Stomach smooth muscle (tissue), 2 donors: ENCODE measurements around the gene PIP5K1C.

ENCODE experiments used
- H3K27ac ChIP-seq: one replicate; pipeline ENCODE4 v1.7.0; 2013; ENCODE audit warnings: mild to moderate bottlenecking, low read length, inconsistent platforms
- H3K27me3 ChIP-seq, 2 donors: one replicate each; pipeline ENCODE4 v1.7.0; 2013; ENCODE audit warnings: low read length in 2 of 2; ENCODE audit not compliant: insufficient read depth in 2 of 2, control insufficient read depth in 1 of 2
- H3K36me3 ChIP-seq, 2 donors: one replicate each; pipeline ENCODE4 v1.7.0; 2013; ENCODE audit warnings: low read length in 2 of 2; ENCODE audit not compliant: control insufficient read depth in 2 of 2, insufficient read depth in 2 of 2
- H3K4me1 ChIP-seq: one replicate; pipeline ENCODE4 v1.7.0; 2013; ENCODE audit warnings: low read length; ENCODE audit not compliant: control insufficient read depth, insufficient read depth
- H3K4me3 ChIP-seq, 2 donors: one replicate each; pipeline ENCODE4 v1.7.0; 2013; ENCODE audit warnings: low read length in 2 of 2
- H3K9ac ChIP-seq, 2 donors: one replicate each; pipeline ENCODE4 v1.7.0; 2013; ENCODE audit warnings: low read length in 2 of 2, mild to moderate bottlenecking in 1 of 2
- H3K9me3 ChIP-seq, 2 donors: one replicate each; pipeline ENCODE4 v1.7.0; 2013; ENCODE audit warnings: low read length in 2 of 2; ENCODE audit not compliant: control insufficient read depth in 2 of 2
- donor health status: healthy.
- donor health status: Pancreatic carcinoma.

The PIP5K1C gene

GRCh38 chr19:3684054-3684816, 16.0 kb downstream of the PIP5K1C start:
- H3K27ac ChIP-seq, result no peak overlapping the region
- H3K36me3 ChIP-seq, result peaks cover 6 to 15% of the 10 kb centered on the region in 2 donors
- peaks cover 0 to 6% of the 10 kb centered on the region in 2 donors for H3K9me3 ChIP-seq
- peaks cover 35% of the 10 kb centered on the region for H3K4me1 ChIP-seq
- no peaks in the 10 kb centered on the region for H3K27me3 ChIP-seq
- H3K4me3 ChIP-seq, result no peak overlapping the region
- H3K9ac ChIP-seq, result no peak overlapping the region

DNA sequence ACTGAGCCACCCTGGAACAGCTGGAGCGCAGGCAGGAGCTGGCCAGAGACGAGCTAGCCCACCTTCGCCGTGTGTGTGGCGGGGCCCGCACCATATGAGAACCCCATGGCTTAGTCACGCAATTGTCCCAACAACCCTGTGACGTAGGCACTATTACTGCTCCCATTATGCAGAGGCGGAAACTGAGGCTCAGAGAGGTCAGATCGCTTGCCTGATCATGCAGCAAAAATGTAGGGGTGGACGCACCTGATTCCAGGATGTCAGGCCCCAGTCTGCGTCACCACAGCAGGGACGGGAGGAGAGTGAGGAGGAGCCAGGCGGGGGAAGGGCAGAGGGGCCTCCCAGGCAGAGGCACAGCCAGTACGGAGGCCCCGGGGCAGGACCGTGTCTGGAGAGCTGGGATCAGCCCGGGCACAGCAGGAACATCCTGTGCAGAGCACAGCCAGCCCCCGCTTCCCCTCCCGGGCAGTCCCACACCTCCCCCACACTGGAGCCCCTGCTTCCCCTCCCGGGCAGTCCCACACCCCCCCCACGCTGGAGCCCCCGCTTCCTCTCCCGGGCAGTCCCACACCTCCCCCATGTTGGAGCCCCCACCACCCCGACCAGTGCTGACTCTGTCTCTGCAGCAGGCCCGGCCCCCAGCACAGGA, 16.7 kb downstream of the PIP5K1C start:
- H3K27ac ChIP-seq, result peak overlapping the region; percentile 53
- no peak overlapping the region for H3K9ac ChIP-seq
- H3K9me3 ChIP-seq, result peaks cover 0 to 6% of the 10 kb centered on the region in 2 donors
- peaks cover 6 to 15% of the 10 kb centered on the region in 2 donors for H3K36me3 ChIP-seq
- H3K27me3 ChIP-seq, result no peaks in the 10 kb centered on the region
- peaks cover 32% of the 10 kb centered on the region for H3K4me1 ChIP-seq
- H3K4me3 ChIP-seq, result no peak overlapping the region

- Histone ChIP-seq H3K9ac (no peak overlapping the region), H3K27me3 (no peaks in the 10 kb centered on the region), H3K9me3 (peaks cover 0 to 6% of the 10 kb centered on the region in 2 donors), H3K4me1 (peaks cover 26% of the 10 kb centered on the region), H3K36me3 (peaks cover 6 to 15% of the 10 kb centered on the region in 2 donors), H3K4me3 (no peak overlapping the region), H3K27ac (peak overlapping the region; percentile 53)
Observed at GRCh38 chr19:3682741-3683404, 17.4 kb downstream of the PIP5K1C start.

GRCh38 chr19:3682286-3682685, 18.0 kb downstream of the PIP5K1C start:
- Histone ChIP-seq H3K9ac (no peak overlapping the region), H3K4me3 (no peak overlapping the region), H3K27ac (no peak overlapping the region), H3K9me3 (peaks cover 0 to 6% of the 10 kb centered on the region in 2 donors), H3K27me3 (no peaks in the 10 kb centered on the region), H3K36me3 (peaks cover 6 to 15% of the 10 kb centered on the region in 2 donors), H3K4me1 (peaks cover 20% of the 10 kb centered on the region)

GRCh38 chr19:3680939-3681338, 19.3 kb downstream of the PIP5K1C start:
- H3K27ac ChIP-seq, result no peak overlapping the region
- peaks cover 20% of the 10 kb centered on the region for H3K4me1 ChIP-seq
- no peak overlapping the region for H3K4me3 ChIP-seq
- H3K9me3 ChIP-seq, result peaks cover 0 to 6% of the 10 kb centered on the region in 2 donors
- peaks cover 6 to 15% of the 10 kb centered on the region in 2 donors for H3K36me3 ChIP-seq
- no peaks in the 10 kb centered on the region for H3K27me3 ChIP-seq
- no peak overlapping the region for H3K9ac ChIP-seq

DNA sequence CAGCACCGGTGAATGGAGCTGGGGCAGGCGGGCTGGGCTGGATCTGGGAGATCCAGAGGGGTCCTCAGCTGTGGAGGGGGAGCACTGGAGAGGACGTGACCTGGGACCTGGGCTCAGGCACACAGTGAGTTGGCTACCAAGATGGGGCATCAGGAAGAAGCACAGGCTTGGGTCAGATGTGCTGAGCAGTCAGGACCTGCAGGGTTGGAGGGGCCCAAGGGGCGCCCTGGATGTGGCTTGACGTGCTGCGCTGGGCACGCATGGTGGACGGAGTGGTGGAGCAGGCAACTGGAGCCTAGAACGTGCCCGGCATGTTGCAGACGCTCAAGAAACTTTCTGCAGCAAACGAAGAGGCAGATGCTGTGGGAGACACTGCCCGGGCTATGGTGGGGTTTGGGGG, 20.7 kb downstream of the PIP5K1C start:
- Histone ChIP-seq H3K27ac (no peak overlapping the region), H3K36me3 (peaks cover 5 to 13% of the 10 kb centered on the region in 2 donors), H3K4me1 (peaks cover 30% of the 10 kb centered on the region), H3K9me3 (peaks cover 0 to 4% of the 10 kb centered on the region in 2 donors), H3K9ac (no peak overlapping the region), H3K27me3 (no peaks in the 10 kb centered on the region), H3K4me3 (no peak overlapping the region)

DNA sequence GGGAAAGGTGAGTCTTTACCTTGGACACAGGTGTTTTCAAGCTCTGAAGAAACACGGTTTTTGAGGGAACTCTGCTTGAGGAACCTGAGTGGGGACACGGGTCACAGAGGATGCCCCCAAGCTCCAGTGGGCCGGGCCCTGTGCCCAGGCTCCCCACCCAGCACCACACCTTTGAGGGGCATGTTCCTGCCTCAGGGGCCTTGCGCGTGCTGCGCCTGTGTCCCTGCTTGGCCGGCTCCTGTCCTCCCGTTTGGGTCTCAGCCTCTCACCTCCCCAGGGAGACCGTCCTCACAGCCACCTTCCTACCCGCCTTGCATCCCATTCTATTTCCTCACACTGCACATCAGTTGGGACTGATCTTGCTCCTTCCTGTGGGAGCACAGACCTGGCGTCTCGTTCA, 21.1 kb downstream of the PIP5K1C start:
- peaks cover 0 to under 1% of the 10 kb centered on the region in 2 donors for H3K9me3 ChIP-seq
- H3K4me3 ChIP-seq, result no peak overlapping the region
- no peak overlapping the region for H3K27ac ChIP-seq
- peaks cover 29% of the 10 kb centered on the region for H3K4me1 ChIP-seq
- peaks cover under 1 to 8% of the 10 kb centered on the region in 2 donors for H3K36me3 ChIP-seq
- H3K27me3 ChIP-seq, result no peaks in the 10 kb centered on the region
- no peak overlapping the region for H3K9ac ChIP-seq

GRCh38 chr19:3678188-3678587, 22.1 kb downstream of the PIP5K1C start:
- no peak overlapping the region for H3K9ac ChIP-seq
- peaks cover 0 to 7% of the 10 kb centered on the region in 2 donors for H3K36me3 ChIP-seq
- H3K27me3 ChIP-seq, result no peaks in the 10 kb centered on the region
- H3K27ac ChIP-seq, result no peak overlapping the region
- peaks cover 0 to 3% of the 10 kb centered on the region in 2 donors for H3K9me3 ChIP-seq
- H3K4me1 ChIP-seq, result peaks cover 26% of the 10 kb centered on the region
- no peak overlapping the region for H3K4me3 ChIP-seq

- peak overlapping the region; percentile 76 for H3K27ac ChIP-seq
Observed at GRCh38 chr19:3674784-3675543, 25.3 kb downstream of the PIP5K1C start.

More at GRCh38 chr19:3674784-3675543, 25.3 kb downstream of the PIP5K1C start:
- Histone ChIP-seq H3K4me3 (no peak overlapping the region), H3K36me3 (peaks cover 0 to 7% of the 10 kb centered on the region in 2 donors), H3K27me3 (no peaks in the 10 kb centered on the region), H3K9me3 (peaks cover 0 to 3% of the 10 kb centered on the region in 2 donors), H3K4me1 (peaks cover 48% of the 10 kb centered on the region), H3K9ac (peak overlapping the region in 1 of 2 donors; percentile 22)
